SKM-1 treated with dmso at 0.1 percent for 144 hours (cell line): ENCODE measurements around the gene NR1I3.
A peak's percentile ranks its signal among the peaks of the same experiment; 100 is the strongest.

Experiments
- DNase-seq: peaks from one replicate; lab custom pipeline; 2025; ENCODE audit not compliant: unreplicated experiment; lab: John Stamatoyannopoulos, UW

The NR1I3 gene

GRCh38 chr1:161219078-161219892 lies 18.7 kb downstream of the NR1I3 start:
- DNase-seq, result no peak

DNA sequence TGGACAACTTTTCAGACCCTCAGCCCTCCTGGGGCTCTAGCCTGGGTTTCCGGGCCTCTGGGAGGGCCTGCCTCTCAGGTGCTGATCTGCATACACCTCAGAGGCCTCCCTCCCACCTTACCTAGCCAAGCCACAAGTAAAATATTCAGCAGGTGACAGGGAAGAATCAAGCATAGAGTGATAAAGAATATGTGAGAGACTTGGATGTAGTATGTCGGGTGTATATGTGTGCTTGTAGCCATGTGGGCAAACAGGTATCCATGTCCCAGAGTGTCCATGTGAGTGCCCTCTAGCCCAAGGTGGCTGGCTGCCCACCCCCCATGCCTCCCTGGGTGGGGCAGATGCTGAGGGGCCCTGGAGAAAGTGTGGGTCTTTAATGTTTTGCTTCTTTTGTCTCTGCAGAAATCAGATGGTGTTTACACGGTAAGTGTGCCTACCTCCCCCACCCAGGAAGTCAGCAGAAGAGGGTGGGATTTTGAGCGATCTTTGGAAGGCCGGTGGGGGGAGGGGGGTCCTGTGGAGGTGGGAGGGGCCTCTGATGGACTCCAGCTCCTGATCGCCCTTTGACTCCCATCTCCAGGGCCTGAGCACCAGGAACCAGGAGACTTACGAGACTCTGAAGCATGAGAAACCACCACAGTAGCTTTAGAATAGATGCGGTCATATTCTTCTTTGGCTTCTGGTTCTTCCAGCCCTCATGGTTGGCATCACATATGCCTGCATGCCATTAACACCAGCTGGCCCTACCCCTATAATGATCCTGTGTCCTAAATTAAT lies 19.5 kb downstream of the NR1I3 start:
- DNase-seq, result no peak

DNA sequence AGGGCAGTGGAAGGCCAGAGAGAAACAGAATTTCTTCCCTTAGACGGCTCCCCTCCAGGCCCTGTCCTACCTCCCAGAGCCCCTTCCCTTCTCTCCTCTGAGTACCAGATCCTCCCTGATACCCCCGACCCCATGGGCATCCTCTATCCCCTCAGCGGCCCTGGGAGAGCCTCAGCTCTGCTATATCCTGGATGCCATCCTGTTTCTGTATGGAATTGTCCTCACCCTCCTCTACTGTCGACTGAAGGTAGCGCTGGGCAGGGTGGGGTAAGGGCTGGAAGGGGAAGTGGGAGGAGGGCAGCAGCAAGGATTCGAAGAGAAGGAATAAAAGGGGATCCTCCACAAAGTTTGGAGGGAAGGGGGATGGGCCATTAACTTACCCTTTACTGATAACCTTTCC lies 20.2 kb downstream of the NR1I3 start:
- DNase-seq, result no peak

DNA sequence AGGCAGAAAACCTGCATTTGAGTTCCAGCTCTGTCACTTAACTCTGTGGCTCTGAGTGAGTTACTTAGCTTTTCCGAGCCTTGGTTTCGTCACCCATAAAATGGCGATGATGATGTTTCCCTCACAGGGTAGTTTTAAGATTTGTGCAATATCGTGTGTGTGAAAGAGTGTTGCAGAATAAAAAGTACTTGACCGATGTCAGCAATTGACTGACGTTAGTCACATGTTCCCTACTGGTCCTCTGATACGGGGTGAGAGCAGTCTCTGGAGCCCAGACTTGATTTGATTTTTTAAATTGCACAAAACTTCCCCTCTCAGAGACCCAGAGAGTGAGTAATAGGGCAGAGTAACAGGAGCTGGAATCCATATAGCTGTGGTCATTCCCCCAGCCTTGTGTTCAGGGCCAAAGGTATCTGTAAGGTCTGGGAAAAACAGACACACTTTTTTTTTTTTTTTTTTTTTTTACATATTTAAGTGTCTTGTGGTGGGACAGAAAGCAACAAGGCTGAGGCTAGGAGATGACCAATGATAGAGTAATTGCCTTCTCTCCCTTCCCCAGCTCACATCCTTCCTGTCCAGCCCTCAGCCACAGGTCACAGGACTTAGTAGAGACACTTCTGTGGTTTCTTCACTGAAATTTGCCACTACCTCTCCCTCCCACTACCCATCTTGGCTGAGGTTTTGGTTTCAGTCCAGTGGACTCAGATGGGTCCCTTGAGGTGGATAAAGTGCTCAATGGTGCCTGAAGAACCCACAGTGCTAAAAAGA lies 20.9 kb downstream of the NR1I3 start:
- DNase-seq, result peak; percentile 95

DNA sequence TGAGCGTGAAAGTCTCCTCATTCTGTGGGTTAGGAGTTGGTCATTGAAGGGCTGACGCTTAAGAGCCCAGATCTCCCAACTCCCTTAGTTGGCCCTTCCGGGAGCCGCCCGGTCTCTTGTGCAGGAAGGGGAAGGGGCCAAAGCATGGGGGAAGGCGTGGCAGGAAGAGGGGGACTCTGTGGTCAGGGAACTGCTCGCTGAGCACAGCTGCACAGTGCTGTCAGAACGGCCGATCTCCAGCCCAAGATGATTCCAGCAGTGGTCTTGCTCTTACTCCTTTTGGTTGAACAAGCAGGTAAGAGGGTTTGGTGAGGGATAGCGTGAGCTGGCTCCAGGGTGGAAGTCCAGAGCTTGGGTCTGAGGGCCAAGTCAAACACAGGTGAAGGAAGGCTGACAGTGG lies 22.9 kb downstream of the NR1I3 start, which contains the start of gene FCER1G:
FCER1G (plus strand) TSS at position 220 of the 400 bp plus-strand sequence; CDS start at position 247, 27 bp downstream.
- peak; percentile 81 for DNase-seq

GRCh38 chr1:161214369-161214768 lies 23.6 kb downstream of the NR1I3 start:
- DNase-seq, result peak; percentile 74

DNA sequence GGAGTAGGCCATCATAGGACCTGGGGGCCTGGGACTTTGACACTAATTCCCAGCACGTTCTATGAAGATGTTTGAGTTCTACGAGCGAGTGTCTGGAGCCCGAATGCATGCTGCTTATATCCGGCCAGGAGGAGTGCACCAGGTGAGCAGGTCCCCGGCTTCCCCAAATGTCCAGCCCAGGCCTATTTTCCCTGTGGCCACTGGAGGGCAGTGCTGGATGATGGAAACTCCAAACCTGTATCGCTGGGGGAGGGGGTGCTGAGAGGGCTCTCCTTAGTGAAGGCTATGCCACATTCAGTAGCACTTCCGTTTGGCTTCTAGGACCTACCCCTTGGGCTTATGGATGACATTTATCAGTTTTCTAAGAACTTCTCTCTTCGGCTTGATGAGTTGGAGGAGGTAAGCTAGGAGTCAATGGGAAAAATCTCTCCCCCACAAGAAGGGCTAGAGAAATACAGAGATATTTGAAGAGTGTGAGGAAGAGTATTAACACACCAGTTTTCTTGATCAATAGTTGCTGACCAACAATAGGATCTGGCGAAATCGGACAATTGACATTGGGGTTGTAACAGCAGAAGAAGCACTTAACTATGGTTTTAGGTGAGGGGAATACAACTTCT lies 28.1 kb downstream of the NR1I3 start:
- DNase-seq, result peak; percentile 86

GRCh38 chr1:161207173-161207572 lies 30.8 kb downstream of the NR1I3 start:
- DNase-seq, result no peak

DNA sequence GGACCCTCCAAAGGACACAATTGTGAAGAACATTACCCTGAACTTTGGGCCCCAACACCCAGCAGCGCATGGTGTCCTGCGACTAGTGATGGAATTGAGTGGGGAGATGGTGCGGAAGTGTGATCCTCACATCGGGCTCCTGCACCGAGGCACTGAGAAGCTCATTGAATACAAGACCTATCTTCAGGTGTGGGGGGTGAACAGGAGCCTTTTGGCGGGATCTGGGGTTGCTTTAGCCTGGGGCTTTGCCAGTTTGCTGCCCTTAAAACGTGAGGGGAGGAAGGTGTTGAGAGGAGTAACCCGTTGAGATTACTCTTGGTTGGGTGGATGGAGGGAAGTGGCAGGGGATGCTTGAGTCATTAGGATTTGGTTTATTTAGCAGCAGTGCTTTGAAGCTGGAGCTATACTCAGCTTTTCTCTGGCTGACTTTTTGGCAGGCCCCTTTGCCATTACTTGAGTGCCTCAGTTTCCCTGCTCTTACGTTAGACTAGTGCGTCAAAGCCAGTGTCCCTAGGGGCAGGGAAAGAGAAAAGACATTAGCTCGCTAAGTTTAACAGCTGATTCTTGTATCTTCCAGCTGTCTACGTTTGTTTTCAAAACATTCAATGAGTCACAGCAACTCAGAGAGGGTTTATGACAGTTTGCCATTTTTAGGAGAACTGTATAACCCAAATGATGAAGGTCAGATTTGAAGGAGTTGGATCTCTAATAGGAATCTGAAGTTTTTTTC lies 31.4 kb downstream of the NR1I3 start:
- no peak for DNase-seq

- peak; percentile 99 for DNase-seq
Measured at GRCh38 chr1:161201836-161202712, 35.9 kb downstream of the NR1I3 start, which contains the start of gene NDUFS2. Gene NDUFS2 (plus strand): TSS chr1:161202367. CDS start chr1:161202386, 19 bp downstream.

- peak; percentile 68 for DNase-seq
Measured at GRCh38 chr1:161200992-161201835, 36.8 kb downstream of the NR1I3 start.

- DNase-seq, result no peak
Measured at GRCh38 chr1:161200421-161200991, 37.5 kb downstream of the NR1I3 start.

DNA sequence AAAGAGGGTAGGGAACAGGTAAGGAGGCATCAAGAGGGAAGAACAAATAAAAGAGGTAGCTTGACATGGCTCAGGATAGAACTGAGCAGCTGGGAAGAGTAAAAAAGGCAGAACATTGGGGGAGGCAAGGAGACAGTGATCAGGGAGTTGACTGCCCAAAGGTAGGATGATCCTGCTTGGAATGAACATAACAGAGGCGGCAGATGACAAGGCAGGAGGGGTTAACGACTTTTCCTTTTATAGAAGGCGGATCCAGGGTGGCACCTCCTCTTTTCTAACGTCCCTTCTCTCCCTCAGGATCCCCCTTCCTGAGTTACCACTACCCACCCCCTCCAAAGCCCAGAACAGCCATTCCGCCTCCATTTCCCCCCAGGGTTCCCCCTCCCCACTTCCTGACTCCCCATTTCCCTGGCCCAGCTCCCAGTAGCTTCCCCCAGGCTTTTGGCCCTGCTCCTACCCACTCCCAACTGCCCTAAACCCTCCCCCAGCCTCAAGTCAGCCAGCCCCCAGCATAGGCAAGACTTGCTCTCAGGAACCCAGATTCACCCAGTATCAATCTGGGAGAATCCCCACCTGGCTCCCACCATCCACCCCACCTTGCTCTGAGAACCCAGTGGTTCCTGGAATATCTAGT lies 38.4 kb downstream of the NR1I3 start:
- DNase-seq, result no peak

DNA sequence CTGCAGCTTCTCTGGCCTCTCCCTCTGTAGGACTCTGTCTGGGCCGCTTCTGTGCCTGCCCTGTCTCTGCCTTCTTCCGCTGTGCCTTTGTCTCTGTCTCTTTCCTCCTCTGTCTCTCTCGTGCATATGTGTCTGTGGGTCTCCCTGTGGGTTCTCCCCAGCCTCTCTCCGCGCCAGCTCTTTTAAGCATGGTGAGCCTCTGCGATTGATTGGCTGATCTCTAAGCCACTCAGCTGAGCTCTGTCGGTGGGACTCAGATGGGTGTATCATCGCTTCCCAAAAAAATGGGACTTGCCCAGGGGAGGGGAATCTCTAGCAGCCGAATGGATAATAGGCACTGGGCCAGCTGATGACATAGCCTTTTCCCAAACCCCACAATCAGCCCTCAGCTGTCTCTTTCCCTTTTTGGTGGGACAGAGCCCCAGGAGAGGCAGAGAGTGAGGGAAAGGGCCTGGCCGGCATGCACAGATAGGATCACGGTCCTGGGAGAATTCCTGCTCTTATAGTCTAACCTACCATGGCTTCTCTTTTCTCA lies 39.0 kb downstream of the NR1I3 start, which contains the start of gene ADAMTS4:
ADAMTS4 (minus strand) TSS at position 158 of the 535 bp plus-strand sequence. CDS start 427 bp downstream, outside the sequence.
- no peak for DNase-seq

DNA sequence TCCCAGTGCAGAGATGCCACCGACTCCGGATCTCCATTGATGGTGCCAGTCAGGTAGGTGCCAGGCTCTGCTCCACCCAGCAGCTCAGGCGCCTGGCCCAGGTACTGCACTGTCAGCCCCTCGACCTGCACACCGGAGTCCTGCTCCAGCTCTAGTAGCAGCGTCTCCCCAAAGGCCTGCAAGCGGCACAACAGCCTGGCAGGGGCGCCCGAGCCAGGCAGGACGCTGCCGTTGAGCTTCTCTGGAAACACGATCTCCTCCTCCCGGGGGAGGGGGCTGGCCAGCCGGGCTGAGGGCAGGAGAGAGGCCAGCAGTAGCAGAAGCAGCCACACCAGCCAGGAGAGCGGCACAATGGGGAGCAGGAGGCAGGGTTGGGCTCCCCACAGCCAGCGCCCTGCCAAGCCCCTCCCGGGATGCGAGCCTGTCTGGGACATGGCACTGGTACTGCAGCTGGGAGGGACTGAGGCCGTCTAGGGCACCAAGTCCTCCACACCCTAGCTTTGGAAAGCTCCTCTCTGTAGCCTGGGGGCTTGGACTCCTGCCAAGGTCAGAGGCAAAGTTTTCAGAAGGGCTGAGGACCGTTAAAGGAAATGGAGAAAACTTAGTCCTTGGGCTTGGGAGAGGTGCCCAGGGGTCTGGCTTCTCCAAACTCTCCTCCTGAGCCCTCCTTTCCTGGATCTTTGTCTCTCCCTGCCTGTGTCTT lies 39.7 kb downstream of the NR1I3 start:
- DNase-seq, result no peak

- DNase-seq, result no peak
Measured at GRCh38 chr1:161197560-161198193, 40.3 kb downstream of the NR1I3 start.
